HG03558 (cell line): Measurements from ENCODE around the gene SPDYE4.

Experiments
- ATAC-seq: cut with Tn5 transposase; IDR thresholded peaks from one replicate; pipeline ENCODE4 v1.9.1; 2021; ENCODE audit warnings: moderate number of reproducible peaks; ENCODE audit not compliant: unreplicated experiment; ENCODE audit errors: extremely low read depth

SPDYE4 gene

GRCh38 chr17:8788998-8789397 lies 30.7 kb upstream of the SPDYE4 start:
- no peak for ATAC-seq

- no peak for ATAC-seq
These were observed 27.4 kb upstream of the SPDYE4 start for GRCh38 chr17:8785547-8786413.

GRCh38 chr17:8782176-8782575 lies 23.8 kb upstream of the SPDYE4 start:
- no peak for ATAC-seq

GRCh38 chr17:8781776-8782175 lies 23.4 kb upstream of the SPDYE4 start:
- no peak for ATAC-seq

- ATAC-seq, result no peak
These were observed 18.5 kb upstream of the SPDYE4 start for GRCh38 chr17:8776881-8777280.

- no peak for ATAC-seq
These were observed 17.9 kb upstream of the SPDYE4 start for GRCh38 chr17:8776248-8776647.

- ATAC-seq, result no peak
These were observed 8.4 kb upstream of the SPDYE4 start for GRCh38 chr17:8766731-8767130.

GRCh38 chr17:8762012-8762411 lies 3.7 kb upstream of the SPDYE4 start:
- ATAC-seq, result no peak

GRCh38 chr17:8757189-8757588 lies 1.2 kb downstream of the SPDYE4 start:
- no peak for ATAC-seq

- ATAC-seq, result no peak
These were observed 2.6 kb downstream of the SPDYE4 start for GRCh38 chr17:8755590-8756255.

GRCh38 chr17:8754890-8755289 lies 3.5 kb downstream of the SPDYE4 start:
- ATAC-seq, result no peak

- no peak for ATAC-seq
These were observed 4.3 kb downstream of the SPDYE4 start for GRCh38 chr17:8753976-8754440.

GRCh38 chr17:8753136-8753975 lies 5.0 kb downstream of the SPDYE4 start:
- no peak for ATAC-seq

GRCh38 chr17:8749616-8750015 lies 8.7 kb downstream of the SPDYE4 start:
- ATAC-seq, result no peak

- no peak for ATAC-seq
These were observed 10.6 kb downstream of the SPDYE4 start for GRCh38 chr17:8747742-8748141.

- ATAC-seq, result no peak
These were observed 11.7 kb downstream of the SPDYE4 start for GRCh38 chr17:8746501-8747236.

GRCh38 chr17:8745586-8746500 lies 12.5 kb downstream of the SPDYE4 start:
- no peak for ATAC-seq

GRCh38 chr17:8744086-8744785 lies 14.1 kb downstream of the SPDYE4 start:
- no peak for ATAC-seq
